ENCODE data around the gene GTF3C5.

Gene GTF3C5

DNA sequence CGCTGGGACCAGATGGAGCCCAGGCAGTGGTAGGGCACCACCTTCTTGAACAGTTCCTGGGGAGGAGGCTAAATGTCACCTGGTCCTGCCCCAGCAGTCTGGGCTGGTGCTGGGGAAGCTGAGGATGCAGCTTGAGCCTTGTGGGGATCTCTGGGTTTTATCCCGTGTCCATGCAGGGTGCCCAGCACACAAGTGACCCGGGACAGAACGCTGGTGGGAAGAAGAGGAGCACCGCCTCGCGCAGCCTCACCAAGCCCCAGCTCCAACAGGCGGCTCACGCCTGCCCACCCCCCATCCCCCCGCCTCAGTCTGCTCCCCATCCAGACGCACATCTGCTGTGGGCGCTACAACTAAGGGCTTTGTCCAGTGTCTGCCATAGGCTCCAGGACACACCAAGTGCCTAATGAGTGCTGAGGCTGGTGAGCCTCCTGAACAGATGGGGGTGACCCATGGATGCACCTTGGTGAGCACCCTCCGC, 76.5 kb downstream of the GTF3C5 start:
- no CpG with 5 or more reads among the region's 13 CpGs for WGBS (ENCODE audit: extremely low coverage, insufficient coverage, low lambda C conversion rate)
- Histone ChIP-seq H3K4me3 (ENCODE audit: low read length) (no peak overlapping the region), H3K23ac (ENCODE audit: low read length) (no peak overlapping the region), H3K79me1 (ENCODE audit: low read length) (no peaks in the 10 kb centered on the region), H4K8ac (ENCODE audit: low read depth, low read length) (no peak overlapping the region), H3K18ac (ENCODE audit: low read length) (no peak overlapping the region), H2BK15ac (replicated peaks; ENCODE audit: low read depth) (no peak overlapping the region), H2BK120ac (ENCODE audit: low read depth, low read length) (no peak overlapping the region), H3K4ac (ENCODE audit: low read depth, low read length) (no peak overlapping the region), H3K36me3 (ENCODE audit: control insufficient read depth, insufficient read depth, low read length) (peaks cover 2% of the 10 kb centered on the region), H2BK5ac (ENCODE audit: low read length) (no peak overlapping the region), H2AK5ac (ENCODE audit: low read length) (no peak overlapping the region), H3K9ac (ENCODE audit: low read length) (no peak overlapping the region), H3K56ac (ENCODE audit: low read length) (no peak overlapping the region), H3K79me2 (ENCODE audit: control insufficient read depth, insufficient read depth, low read length) (no peaks in the 10 kb centered on the region), H3K4me2 (ENCODE audit: low read length) (no peak overlapping the region), H3K27ac (ENCODE audit: low read depth, low read length) (no peak overlapping the region), H3K27me3 (ENCODE audit: insufficient read depth, low read length, poor library complexity) (no peaks in the 10 kb centered on the region), H3K4me1 (ENCODE audit: control insufficient read depth, low read depth, low read length) (no peaks in the 10 kb centered on the region), H4K5ac (ENCODE audit: low read length) (no peak overlapping the region)
- no peak for DNase-seq

Small RNAs within 50 kb of the gene (small RNA-seq; reads per million reads assigned to genes)
- gene MIR6877 (ENCODE audit: insufficient read depth) = 0.54 reads per million

All from mesendoderm (in vitro differentiated cells).